ENCODE measurements around the gene DDR2. TPM values are rescaled to one million over a fixed set of nuclear protein-coding genes. Genes with fewer than 3 reads are reported as not detected.

Gene DDR2
- total RNA-seq, 1 experiment from 2014 or later, result 0.52 TPM

- H3K4me2 ChIP-seq (ENCODE audit: insufficient read depth, insufficient read length, low read length), result no peak overlapping the region
- H3K27ac Mint-ChIP-seq, result no peak overlapping the region
- H2BK5ac ChIP-seq (ENCODE audit: insufficient read length, low read length), result no peak overlapping the region
- H4K8ac ChIP-seq (replicated peaks; ENCODE audit: insufficient read length, low read depth, low read length), result no peak overlapping the region
- no peak overlapping the region for H2BK12ac ChIP-seq (ENCODE audit: insufficient read length, low read depth, low read length)
- no peak overlapping the region for H3K14ac ChIP-seq (ENCODE audit: insufficient read depth, low read length)
- H2AFZ ChIP-seq (ENCODE audit: low read length), result no peak overlapping the region
- DNase-seq, result no peak
- H3K56ac ChIP-seq (ENCODE audit: insufficient read length, low read depth, low read length), result no peak overlapping the region
- no peak overlapping the region for H4K5ac ChIP-seq (ENCODE audit: insufficient read length, low read depth, low read length)
- TF ChIP-seq, protein P1, sequence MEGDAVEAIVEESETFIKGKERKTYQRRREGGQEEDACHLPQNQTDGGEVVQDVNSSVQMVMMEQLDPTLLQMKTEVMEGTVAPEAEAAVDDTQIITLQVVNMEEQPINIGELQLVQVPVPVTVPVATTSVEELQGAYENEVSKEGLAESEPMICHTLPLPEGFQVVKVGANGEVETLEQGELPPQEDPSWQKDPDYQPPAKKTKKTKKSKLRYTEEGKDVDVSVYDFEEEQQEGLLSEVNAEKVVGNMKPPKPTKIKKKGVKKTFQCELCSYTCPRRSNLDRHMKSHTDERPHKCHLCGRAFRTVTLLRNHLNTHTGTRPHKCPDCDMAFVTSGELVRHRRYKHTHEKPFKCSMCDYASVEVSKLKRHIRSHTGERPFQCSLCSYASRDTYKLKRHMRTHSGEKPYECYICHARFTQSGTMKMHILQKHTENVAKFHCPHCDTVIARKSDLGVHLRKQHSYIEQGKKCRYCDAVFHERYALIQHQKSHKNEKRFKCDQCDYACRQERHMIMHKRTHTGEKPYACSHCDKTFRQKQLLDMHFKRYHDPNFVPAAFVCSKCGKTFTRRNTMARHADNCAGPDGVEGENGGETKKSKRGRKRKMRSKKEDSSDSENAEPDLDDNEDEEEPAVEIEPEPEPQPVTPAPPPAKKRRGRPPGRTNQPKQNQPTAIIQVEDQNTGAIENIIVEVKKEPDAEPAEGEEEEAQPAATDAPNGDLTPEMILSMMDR (conservative IDR thresholded peaks at IDR 0.05), result no peak
- H3K9ac ChIP-seq (ENCODE audit: extremely low read depth, insufficient read length, low read length), result no peak overlapping the region
- no peak overlapping the region for H2BK20ac ChIP-seq (ENCODE audit: low read depth, low read length, poor library complexity, severe bottlenecking)
- H3K27ac ChIP-seq (ENCODE audit: insufficient read length, low read depth, low read length), result no peak overlapping the region
- no peaks in the 10 kb centered on the region for H3K27me3 ChIP-seq (ENCODE audit: insufficient read depth, low read length)
- no peaks in the 10 kb centered on the region for H3K79me2 ChIP-seq (ENCODE audit: insufficient read depth, low read length)
- 0 out of 4 replicates have a peak, but pooled peaks cover 0 to 2% of the 10 kb centered on the region in 2 experiments for H3K4me1 Mint-ChIP-seq
- H2BK15ac ChIP-seq (ENCODE audit: low read depth, low read length), result no peak overlapping the region
- no peaks in the 10 kb centered on the region for H3K23me2 ChIP-seq (ENCODE audit: insufficient read length, low read depth, low read length, poor library complexity, severe bottlenecking)
- H3K79me1 ChIP-seq (ENCODE audit: insufficient read depth, low read depth, low read length, poor library complexity, severe bottlenecking), result no peaks in the 10 kb centered on the region
- no peaks in the 10 kb centered on the region for H3K4me1 ChIP-seq (ENCODE audit: insufficient read depth, low read length)
- H3K36me3 Mint-ChIP-seq (ENCODE audit: insufficient read depth in 1 of 3, low read depth in 3 of 3), result no peaks in the 10 kb centered on the region
- H3K9me3 Mint-ChIP-seq, result no peaks in the 10 kb centered on the region
- no peak overlapping the region for H4K91ac ChIP-seq (ENCODE audit: insufficient read length, low read depth, low read length)
- no peak overlapping the region for H3K23ac ChIP-seq (ENCODE audit: insufficient read length, low read depth, low read length)
- no peak overlapping the region for H3K4me3 Mint-ChIP-seq
- H3K18ac ChIP-seq (ENCODE audit: insufficient read length, low read depth, low read length), result no peak overlapping the region
- H4K20me1 ChIP-seq (ENCODE audit: control insufficient read depth, insufficient read depth, insufficient read length), result no peaks in the 10 kb centered on the region
- H2BK120ac ChIP-seq (ENCODE audit: low read depth, low read length, poor library complexity, severe bottlenecking), result no peak overlapping the region
- no CpG with 5 or more reads among the region's 8 CpGs for WGBS (ENCODE audit: extremely low coverage, insufficient read length, low lambda C conversion rate)
- no peak overlapping the region for H3T11ph ChIP-seq (ENCODE audit: low read length)
- H2AK5ac ChIP-seq (ENCODE audit: insufficient read length, low read length), result no peak overlapping the region
- H3K27me3 Mint-ChIP-seq (ENCODE audit: low read depth), result no peaks in the 10 kb centered on the region
- H3K9me3 ChIP-seq (ENCODE audit: control insufficient read depth, low read depth, low read length), result no peaks in the 10 kb centered on the region
- H3K4ac ChIP-seq (ENCODE audit: low read depth, low read length), result no peak overlapping the region
These were observed 38.8 kb downstream of the DDR2 start for GRCh38 chr1:162670928-162671663.
